Endodermal cell (in vitro differentiated cells): ENCODE measurements around the gene TBC1D3E. TPM values are rescaled to one million over a fixed set of nuclear protein-coding genes. Genes with fewer than 3 reads are reported as not detected.

Source experiments
- total RNA-seq, 2 donors: library from RNA; stranded (reverse); fragmentation: NEBNext Ultra II Directional in 1 of 2; extraction: Animal tissue kit (Norgen Biotek cat#: 25700) in 1 of 2; gene quantifications; 2 replicates in 1 of 2; 3 replicates in 1 of 2; pipeline ENCODE4 v1.2.1, GENCODE V29; 2021

TBC1D3E gene
- total RNA-seq, 2 donors from 2014 or later: 0.38 TPM; not detected in 1

Other genes starting within 250 kb of the TBC1D3E start
- gene TBC1D3K, start 203.5 kb upstream of the TBC1D3E start, total RNA-seq: not detected
- gene TBC1D3L, start 138.9 kb upstream of the TBC1D3E start, total RNA-seq: 10 to 100 TPM; 22.3 to 35.8 TPM
- gene TBC1D3D, start 124.0 kb upstream of the TBC1D3E start, total RNA-seq: 1 to 10 TPM in 1 of 2 donors, under 1 TPM in 1; 0.79 to 6.3 TPM
- gene TBC1D3C, start 59.3 kb upstream of the TBC1D3E start, total RNA-seq: under 1 TPM in 1 of 2 donors, not detected in 1; 0.22 TPM
- gene TBC1D3, start 64.6 kb downstream of the TBC1D3E start, total RNA-seq: not detected
- gene MRPL45, start 169.2 kb downstream of the TBC1D3E start, total RNA-seq: 10 to 100 TPM; 48.8 to 51.9 TPM
- not detected for gene GPR179, start 216.0 kb downstream of the TBC1D3E start, total RNA-seq
- 10 to 100 TPM; 24.4 to 28.1 TPM for gene SOCS7, start 223.9 kb downstream of the TBC1D3E start, total RNA-seq